Gastrocnemius medialis (tissue), 4 donors: ENCODE measurements around the gene DDX11.
"Not testable (repeated sequence)": the region's sequence is repeated elsewhere in the genome, so short reads cannot be mapped to it uniquely, and the experiment has no call there.

ENCODE experiments used
- CTCF ChIP-seq, 5 experiments: fragments of 450-650 bp in 3 of 5; fragments of 200-600 bp in 2 of 5; sonication (generic) in 2 of 5; IDR thresholded peaks in 4 of 5; conservative IDR thresholded peaks in 1 of 5; 1 replicate in 4 of 5; 2 replicates in 1 of 5; pipeline ENCODE4 v1.5.1; 2016 to 2019; ENCODE audit warnings: antibody characterized with exemption in 5 of 5, mild to moderate bottlenecking in 3 of 5, moderate library complexity in 3 of 5
- POLR2A ChIP-seq, 2 donors: fragments of 450-650 bp; IDR thresholded peaks; one replicate each; pipeline ENCODE4 v1.6.1; 2017; ENCODE audit warnings: antibody characterized with exemption in 2 of 2, mild to moderate bottlenecking in 2 of 2, moderate library complexity in 2 of 2

DNA sequence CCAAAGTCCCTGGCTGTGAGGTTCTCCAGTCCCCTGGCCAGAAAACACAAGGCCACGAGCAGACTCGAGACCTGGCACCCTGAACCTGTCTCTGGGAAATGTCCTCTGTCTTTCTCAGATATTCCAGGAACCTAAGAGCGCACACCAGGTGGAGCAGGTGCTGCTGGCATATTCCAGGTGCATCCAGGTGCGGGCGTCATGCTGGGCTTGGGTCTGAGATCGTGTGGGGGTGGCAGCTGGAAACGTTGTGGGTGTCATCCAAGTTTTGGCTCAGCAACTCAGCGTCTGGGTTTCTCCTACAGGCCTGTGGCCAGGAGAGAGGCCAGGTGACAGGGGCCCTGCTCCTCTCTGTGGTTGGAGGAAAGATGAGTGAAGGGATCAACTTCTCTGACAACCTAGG lies 28.5 kb downstream of the DDX11 start:
- TF ChIP-seq CTCF (IDR thresholded peaks at IDR 0.05 in 4 of 5, conservative IDR thresholded peaks at IDR 0.05 in 1 of 5); POLR2A (IDR thresholded peaks at IDR 0.05): not testable (repeated sequence)
